Naive B cell (primary cell): ENCODE data around the gene CLNK. TPM values are rescaled to one million over a fixed set of nuclear protein-coding genes. Genes with fewer than 3 reads are reported as not detected.
A peak's percentile ranks its signal among the peaks of the same experiment; 100 is the strongest.

Source experiments
- ATAC-seq, 2 donors: fragments of 150-1000 bp; cut with Tn5 transposase; 2 replicates each; pipeline ENCODE4 v1.10.0; 2021; ENCODE audit warnings: low read depth in 2 of 2, mild to moderate bottlenecking in 2 of 2, moderate library complexity in 2 of 2
- DNase-seq: peaks from one replicate; pipeline ENCODE4 v3.0.0; 2022
- H3K27ac Mint-ChIP-seq, 6 donors: one replicate each; pipeline ENCODE4 v1.8.0; 2020 to 2022; ENCODE audit warnings: mild to moderate bottlenecking in 6 of 6, mixed read lengths in 6 of 6, moderate library complexity in 5 of 6, inconsistent platforms in 2 of 6
- H3K27me3 Mint-ChIP-seq, 3 donors: one replicate each; pipeline ENCODE4 v1.8.0; 2021 to 2022; ENCODE audit warnings: mixed read lengths in 3 of 3, mild to moderate bottlenecking in 1 of 3
- H3K36me3 Mint-ChIP-seq, 2 donors: one replicate each; pipeline ENCODE4 v1.8.0; 2020 to 2022; ENCODE audit warnings: mixed read lengths in 2 of 2, inconsistent platforms in 1 of 2, mild to moderate bottlenecking in 1 of 2
- H3K4me1 Mint-ChIP-seq, 3 donors: one replicate each; pipeline ENCODE4 v1.8.0; 2020 to 2022; ENCODE audit warnings: mixed read lengths in 3 of 3, inconsistent platforms in 1 of 3, mild to moderate bottlenecking in 1 of 3, moderate library complexity in 1 of 3
- H3K4me3 Mint-ChIP-seq, 8 donors: one replicate each; pipeline ENCODE4 v1.8.0; 2020 to 2022; ENCODE audit warnings: mild to moderate bottlenecking in 8 of 8, mixed read lengths in 8 of 8, moderate library complexity in 8 of 8, inconsistent platforms in 2 of 8
- H3K9me3 Mint-ChIP-seq, 7 donors: one replicate each; pipeline ENCODE4 v1.8.0; 2020 to 2022; ENCODE audit warnings: mixed read lengths in 7 of 7, mild to moderate bottlenecking in 5 of 7, inconsistent platforms in 2 of 7, moderate library complexity in 1 of 7
- polyA plus RNA-seq, 6 donors: library from polyadenylated mRNA; unstranded; fragments of 300-500 nt; fragmentation: Illumina TruSeq; gene quantifications; one replicate each; pipeline ENCODE4 v1.2.3, GENCODE V29; 2021; ENCODE audit warnings: low read depth in 6 of 6

CLNK gene
- polyA plus RNA-seq, 6 donors from 2014 or later, result 0.69 to 1.3 (median 1.2) TPM; not detected in 1

- no peak overlapping the region for H3K27ac Mint-ChIP-seq
- no peak for ATAC-seq
- H3K9me3 Mint-ChIP-seq, result peaks cover 0 to 9% (median 5%) of the 10 kb centered on the region in 7 donors
- no peaks in the 10 kb centered on the region for H3K36me3 Mint-ChIP-seq
- H3K4me3 Mint-ChIP-seq, result peak overlapping the region in 1 of 8 donors; percentile 44
- peaks cover 0 to 7% (median 0%) of the 10 kb centered on the region in 3 donors for H3K4me1 Mint-ChIP-seq
- peaks cover 0 to 5% (median 0%) of the 10 kb centered on the region in 3 donors for H3K27me3 Mint-ChIP-seq
- DNase-seq, result no peak
Observed at GRCh38 chr4:10696253-10696652, 11.7 kb upstream of the CLNK start.

- Mint-ChIP-seq H3K4me1 (peaks cover 11 to 18% (median 12%) of the 10 kb centered on the region in 3 donors), H3K27me3 (peaks cover 0 to 5% (median 0%) of the 10 kb centered on the region in 3 donors), H3K27ac (peak overlapping the region in 1 of 6 donors; percentile 16), H3K4me3 (no peak overlapping the region), H3K9me3 (peaks cover 0 to 9% (median 5%) of the 10 kb centered on the region in 7 donors), H3K36me3 (peaks cover 0 to 3% of the 10 kb centered on the region in 2 donors)
- ATAC-seq (no peak), DNase-seq (no peak)
Observed at GRCh38 chr4:10694828-10695209, 10.3 kb upstream of the CLNK start.

GRCh38 chr4:10694151-10694827 is 9.7 kb upstream of the CLNK start:
- peaks cover 0 to 9% (median 5%) of the 10 kb centered on the region in 7 donors for H3K9me3 Mint-ChIP-seq
- H3K27ac Mint-ChIP-seq, result no peak overlapping the region
- peaks cover 12 to 23% (median 17%) of the 10 kb centered on the region in 3 donors for H3K4me1 Mint-ChIP-seq
- no peak for ATAC-seq
- H3K36me3 Mint-ChIP-seq, result peaks cover 0 to 3% of the 10 kb centered on the region in 2 donors
- DNase-seq, result no peak
- peaks cover 0 to 5% (median 0%) of the 10 kb centered on the region in 3 donors for H3K27me3 Mint-ChIP-seq
- no peak overlapping the region for H3K4me3 Mint-ChIP-seq

- DNase-seq (no peak), ATAC-seq (no peak)
- Mint-ChIP-seq H3K4me3 (no peak overlapping the region), H3K27ac (no peak overlapping the region), H3K27me3 (no peaks in the 10 kb centered on the region), H3K9me3 (no peaks in the 10 kb centered on the region), H3K4me1 (peaks cover 33 to 47% (median 41%) of the 10 kb centered on the region in 3 donors), H3K36me3 (peaks cover 0 to 3% of the 10 kb centered on the region in 2 donors)
Observed at GRCh38 chr4:10691651-10692050, 7.1 kb upstream of the CLNK start.

- DNase-seq (peak; percentile 37), ATAC-seq (peak; percentile 79 to 82)
- H3K4me3 Mint-ChIP-seq, result peak overlapping the region in 7 of 8 donors; percentile 7 to 84 (median 64)
- H3K27ac Mint-ChIP-seq, result peak overlapping the region in 2 of 6 donors; percentile 89 to 92
- no peaks in the 10 kb centered on the region for H3K27me3 Mint-ChIP-seq
- peaks cover 33 to 55% (median 48%) of the 10 kb centered on the region in 3 donors for H3K4me1 Mint-ChIP-seq
- H3K36me3 Mint-ChIP-seq, result peaks cover 0 to 3% of the 10 kb centered on the region in 2 donors
- H3K9me3 Mint-ChIP-seq, result no peaks in the 10 kb centered on the region
Observed at GRCh38 chr4:10690185-10690907, 5.8 kb upstream of the CLNK start.

GRCh38 chr4:10688846-10689245 is 4.3 kb upstream of the CLNK start:
- ATAC-seq, result peak; percentile 32 to 40
- peak; percentile 26 for DNase-seq
- H3K36me3 Mint-ChIP-seq, result peaks cover 0 to 3% of the 10 kb centered on the region in 2 donors
- peak overlapping the region in 4 of 6 donors; percentile 57 to 85 (median 72) for H3K27ac Mint-ChIP-seq
- no peaks in the 10 kb centered on the region for H3K9me3 Mint-ChIP-seq
- H3K4me3 Mint-ChIP-seq, result peak overlapping the region; percentile 14 to 88 (median 62)
- peaks cover 43 to 67% (median 57%) of the 10 kb centered on the region in 3 donors for H3K4me1 Mint-ChIP-seq
- H3K27me3 Mint-ChIP-seq, result no peaks in the 10 kb centered on the region

- H3K4me3 Mint-ChIP-seq, result peak overlapping the region in 3 of 8 donors; percentile 29 to 74 (median 68)
- H3K27me3 Mint-ChIP-seq, result no peaks in the 10 kb centered on the region
- peaks cover 50 to 74% (median 61%) of the 10 kb centered on the region in 3 donors for H3K4me1 Mint-ChIP-seq
- peaks cover 0 to 3% of the 10 kb centered on the region in 2 donors for H3K36me3 Mint-ChIP-seq
- H3K27ac Mint-ChIP-seq, result peak overlapping the region in 2 of 6 donors; percentile 39 to 73
- H3K9me3 Mint-ChIP-seq, result no peaks in the 10 kb centered on the region
- ATAC-seq (no peak), DNase-seq (no peak)
Observed at GRCh38 chr4:10688022-10688421, 3.5 kb upstream of the CLNK start.

- Mint-ChIP-seq H3K4me3 (peak overlapping the region in 2 of 8 donors; percentile 59 to 68), H3K4me1 (peaks cover 55 to 75% (median 61%) of the 10 kb centered on the region in 3 donors), H3K27ac (peak overlapping the region in 2 of 6 donors; percentile 10 to 46), H3K36me3 (peaks cover 0 to 3% of the 10 kb centered on the region in 2 donors), H3K9me3 (no peaks in the 10 kb centered on the region), H3K27me3 (no peaks in the 10 kb centered on the region)
- no peak for DNase-seq
- ATAC-seq, result no peak
Observed at GRCh38 chr4:10687526-10687925, 3.0 kb upstream of the CLNK start.

GRCh38 chr4:10682397-10682796 is 2.2 kb downstream of the CLNK start:
- H3K27me3 Mint-ChIP-seq, result no peaks in the 10 kb centered on the region
- peaks cover 0 to 7% (median 2%) of the 10 kb centered on the region in 7 donors for H3K9me3 Mint-ChIP-seq
- no peaks in the 10 kb centered on the region for H3K36me3 Mint-ChIP-seq
- H3K27ac Mint-ChIP-seq, result peak overlapping the region in 4 of 6 donors; percentile 23 to 92 (median 32)
- no peak for ATAC-seq
- H3K4me1 Mint-ChIP-seq, result peaks cover 30 to 54% (median 35%) of the 10 kb centered on the region in 3 donors
- H3K4me3 Mint-ChIP-seq, result no peak overlapping the region
- DNase-seq, result no peak

- ATAC-seq (peak; percentile 86 to 90), DNase-seq (peak; percentile 27)
- peaks cover 0 to 18% (median 4%) of the 10 kb centered on the region in 7 donors for H3K9me3 Mint-ChIP-seq
- no peaks in the 10 kb centered on the region for H3K27me3 Mint-ChIP-seq
- peaks cover 0 to 8% of the 10 kb centered on the region in 2 donors for H3K36me3 Mint-ChIP-seq
- peak overlapping the region in 4 of 6 donors; percentile 0 to 78 (median 27) for H3K27ac Mint-ChIP-seq
- H3K4me1 Mint-ChIP-seq, result peaks cover 18 to 44% (median 31%) of the 10 kb centered on the region in 3 donors
- H3K4me3 Mint-ChIP-seq, result peak overlapping the region in 7 of 8 donors; percentile 4 to 85 (median 61)
Observed at GRCh38 chr4:10677796-10678497, 6.6 kb downstream of the CLNK start.

GRCh38 chr4:10673817-10674369 is 10.7 kb downstream of the CLNK start:
- Mint-ChIP-seq H3K4me1 (peaks cover 33 to 54% (median 35%) of the 10 kb centered on the region in 3 donors), H3K36me3 (peaks cover 0 to 8% of the 10 kb centered on the region in 2 donors), H3K4me3 (peak overlapping the region in 4 of 8 donors; percentile 2 to 79 (median 43)), H3K9me3 (peaks cover 0 to 18% (median 4%) of the 10 kb centered on the region in 7 donors), H3K27ac (peak overlapping the region in 4 of 6 donors; percentile 43 to 78 (median 61)), H3K27me3 (no peaks in the 10 kb centered on the region)
- DNase-seq, result no peak
- no peak for ATAC-seq

GRCh38 chr4:10672379-10672778 is 12.2 kb downstream of the CLNK start:
- Mint-ChIP-seq H3K4me1 (peaks cover 28 to 44% (median 30%) of the 10 kb centered on the region in 3 donors), H3K27me3 (peaks cover 0 to 6% (median 0%) of the 10 kb centered on the region in 3 donors), H3K4me3 (no peak overlapping the region), H3K36me3 (peaks cover 0 to 8% of the 10 kb centered on the region in 2 donors), H3K27ac (no peak overlapping the region), H3K9me3 (peaks cover 0 to 12% (median 3%) of the 10 kb centered on the region in 7 donors)
- ATAC-seq (no peak), DNase-seq (no peak)
